Measurements from ENCODE around the gene CACNA1B.
"Not testable (repeated sequence)": the region's sequence is repeated elsewhere in the genome, so short reads cannot be mapped to it uniquely, and the experiment has no call there.

Gene CACNA1B

GRCh38 chr9:138120511-138121437 lies 243.2 kb downstream of the CACNA1B start:
- no peaks in the 10 kb centered on the region for H3K4me1 Mint-ChIP-seq
- no peak for TF ChIP-seq CTCF (IDR thresholded peaks at IDR 0.05; ENCODE audit: unreplicated experiment in 3 of 3)
- no peak overlapping the region for H3K4me3 Mint-ChIP-seq
- H3K27me3 Mint-ChIP-seq (ENCODE audit: low read depth), result peaks cover 11% of the 10 kb centered on the region
- peaks cover 10% of the 10 kb centered on the region for H3K9me3 Mint-ChIP-seq
- H3K36me3 Mint-ChIP-seq (ENCODE audit: low read depth), result no peaks in the 10 kb centered on the region
- no peak overlapping the region for H3K27ac Mint-ChIP-seq

- H3K4me3 Mint-ChIP-seq, result no peak overlapping the region
- no peak for TF ChIP-seq CTCF (IDR thresholded peaks at IDR 0.05; ENCODE audit: unreplicated experiment in 3 of 3)
- no peak overlapping the region for H3K27ac Mint-ChIP-seq
- H3K9me3 Mint-ChIP-seq, result peaks cover 10% of the 10 kb centered on the region
- H3K27me3 Mint-ChIP-seq (ENCODE audit: low read depth), result peaks cover 11% of the 10 kb centered on the region
- no peaks in the 10 kb centered on the region for H3K36me3 Mint-ChIP-seq (ENCODE audit: low read depth)
- no peaks in the 10 kb centered on the region for H3K4me1 Mint-ChIP-seq
Observed at GRCh38 chr9:138121438-138122050, 244.0 kb downstream of the CACNA1B start.

GRCh38 chr9:138122201-138122600 lies 244.6 kb downstream of the CACNA1B start:
- H3K27me3 Mint-ChIP-seq (ENCODE audit: low read depth), result peaks cover 6% of the 10 kb centered on the region
- no peak overlapping the region for H3K4me3 Mint-ChIP-seq
- no peaks in the 10 kb centered on the region for H3K4me1 Mint-ChIP-seq
- no peak for TF ChIP-seq CTCF (IDR thresholded peaks at IDR 0.05; ENCODE audit: unreplicated experiment in 3 of 3)
- H3K27ac Mint-ChIP-seq, result no peak overlapping the region
- no peaks in the 10 kb centered on the region for H3K36me3 Mint-ChIP-seq (ENCODE audit: low read depth)
- peaks cover 10% of the 10 kb centered on the region for H3K9me3 Mint-ChIP-seq

- no peak for TF ChIP-seq CTCF (IDR thresholded peaks at IDR 0.05; ENCODE audit: unreplicated experiment in 3 of 3)
- peaks cover 6% of the 10 kb centered on the region for H3K27me3 Mint-ChIP-seq (ENCODE audit: low read depth)
- peaks cover 10% of the 10 kb centered on the region for H3K9me3 Mint-ChIP-seq
- no peaks in the 10 kb centered on the region for H3K36me3 Mint-ChIP-seq (ENCODE audit: low read depth)
- no peak overlapping the region for H3K4me3 Mint-ChIP-seq
- H3K27ac Mint-ChIP-seq, result no peak overlapping the region
- no peaks in the 10 kb centered on the region for H3K4me1 Mint-ChIP-seq
Observed at GRCh38 chr9:138122676-138123075, 245.1 kb downstream of the CACNA1B start.

GRCh38 chr9:138123086-138123485 lies 245.5 kb downstream of the CACNA1B start:
- no peak overlapping the region for H3K4me3 Mint-ChIP-seq
- peaks cover 10% of the 10 kb centered on the region for H3K9me3 Mint-ChIP-seq
- peaks cover 6% of the 10 kb centered on the region for H3K27me3 Mint-ChIP-seq (ENCODE audit: low read depth)
- no peak overlapping the region for H3K27ac Mint-ChIP-seq
- TF ChIP-seq CTCF (IDR thresholded peaks at IDR 0.05; ENCODE audit: unreplicated experiment in 3 of 3), result no peak
- no peaks in the 10 kb centered on the region for H3K4me1 Mint-ChIP-seq
- H3K36me3 Mint-ChIP-seq (ENCODE audit: low read depth), result no peaks in the 10 kb centered on the region

- not testable (repeated sequence) for H3K36me3 Mint-ChIP-seq (ENCODE audit: low read depth); H3K4me3 Mint-ChIP-seq; H3K9me3 Mint-ChIP-seq; H3K27me3 Mint-ChIP-seq (ENCODE audit: low read depth); H3K27ac Mint-ChIP-seq; H3K4me1 Mint-ChIP-seq
Observed at GRCh38 chr9:138126090-138126857, 248.7 kb downstream of the CACNA1B start.

GRCh38 chr9:138126858-138127584 lies 249.4 kb downstream of the CACNA1B start:
- not testable (repeated sequence) for H3K4me1 Mint-ChIP-seq; H3K4me3 Mint-ChIP-seq; H3K36me3 Mint-ChIP-seq (ENCODE audit: low read depth); H3K27ac Mint-ChIP-seq; H3K9me3 Mint-ChIP-seq; H3K27me3 Mint-ChIP-seq (ENCODE audit: low read depth)

GRCh38 chr9:138128027-138128426 lies 250.4 kb downstream of the CACNA1B start:
- H3K9me3 Mint-ChIP-seq; H3K27me3 Mint-ChIP-seq (ENCODE audit: low read depth); H3K4me3 Mint-ChIP-seq; H3K27ac Mint-ChIP-seq; H3K4me1 Mint-ChIP-seq; H3K36me3 Mint-ChIP-seq (ENCODE audit: low read depth): not testable (repeated sequence)
